SH-SY5Y (cell line): ENCODE measurements around the gene NEURL2.

Source experiments
- GATA2 ChIP-seq: IDR thresholded peaks from 2 replicates; pipeline ENCODE4 v1.6.1; 2011; ENCODE audit warnings: mild to moderate bottlenecking, low read depth, low read length
- GATA3 ChIP-seq: IDR thresholded peaks from 2 replicates; pipeline ENCODE4 v1.6.1; 2011; ENCODE audit warnings: low read depth, mild to moderate bottlenecking, low read length, moderate library complexity

The NEURL2 gene

GRCh38 chr20:45910670-45911485, 19.9 kb upstream of the NEURL2 start:
- TF ChIP-seq GATA2 (peak; percentile 47; the same call in 1 of the 2 replicates), GATA3 (no peak)

GRCh38 chr20:45909817-45910669, 19.0 kb upstream of the NEURL2 start:
- TF ChIP-seq GATA3 = no peak

- no peak for TF ChIP-seq GATA2
- no peak for TF ChIP-seq GATA3
Measured at GRCh38 chr20:45909336-45909808, 18.4 kb upstream of the NEURL2 start.

GRCh38 chr20:45908084-45908483, 17.1 kb upstream of the NEURL2 start:
- TF ChIP-seq GATA3 (no peak), GATA2 (no peak)

GRCh38 chr20:45907219-45907948, 16.4 kb upstream of the NEURL2 start:
- no peak for TF ChIP-seq GATA3
- no peak for TF ChIP-seq GATA2

- TF ChIP-seq GATA3 (no peak), GATA2 (no peak)
Measured at GRCh38 chr20:45905505-45906079, 14.6 kb upstream of the NEURL2 start.

GRCh38 chr20:45904583-45905504, 13.8 kb upstream of the NEURL2 start:
- no peak for TF ChIP-seq GATA2
- no peak for TF ChIP-seq GATA3

- no peak for TF ChIP-seq GATA2
- TF ChIP-seq GATA3 = no peak
Measured at GRCh38 chr20:45902199-45902701, 11.2 kb upstream of the NEURL2 start.

GRCh38 chr20:45899046-45899835, 8.2 kb upstream of the NEURL2 start:
- TF ChIP-seq GATA3 (no peak), GATA2 (no peak)

- TF ChIP-seq GATA3 = no peak
Measured at GRCh38 chr20:45898285-45898684, 7.3 kb upstream of the NEURL2 start.

GRCh38 chr20:45897692-45898091, 6.7 kb upstream of the NEURL2 start:
- TF ChIP-seq GATA3 (no peak), GATA2 (no peak)

GRCh38 chr20:45897289-45897688, 6.3 kb upstream of the NEURL2 start:
- TF ChIP-seq GATA3 = no peak
- TF ChIP-seq GATA2 = no peak
